H1 (cell line): ENCODE data around the gene RGL1. TPM values are rescaled to one million over a fixed set of nuclear protein-coding genes. Genes with fewer than 3 reads are reported as not detected.

ENCODE experiments used
- CTCF ChIA-PET: fragments of 300-600 bp; sonication (Branson Sonifier 250); formaldehyde crosslinking; loops from one replicate; lab custom pipeline; 2021; ENCODE audit not compliant: partially characterized antibody; lab: Charles Lee
- POLR2A ChIA-PET: fragments of 300-600 bp; sonication (Branson Sonifier 250); formaldehyde crosslinking; loops from one replicate; lab custom pipeline; 2021; ENCODE audit warnings: inconsistent platforms; ENCODE audit not compliant: partially characterized antibody; lab: Charles Lee
- DNase-seq, 2 experiments: peaks; one replicate each; pipeline versions ENCODE4 v3.0.0 to v3.0.0-alpha.2; 2010 to 2022; ENCODE audit warnings: low spot score in 2 of 2, low read depth in 1 of 2, mixed read lengths in 1 of 2
- FAIRE-seq: peaks from 2 replicates; lab custom pipeline; 2011; peaks lifted over from hg19 to GRCh38; lab: Jason Lieb, UNC
- H2AFZ ChIP-seq: 2 replicates; pipeline ENCODE4 v1.8.1; 2012; ENCODE audit warnings: low read length, inconsistent platforms
- H2AK5ac ChIP-seq: 2 replicates; pipeline ENCODE4 v1.6.1; 2013; ENCODE audit warnings: low read depth, low read length
- H2BK120ac ChIP-seq: replicated peaks from 2 replicates; pipeline ENCODE3; 2013; ENCODE audit warnings: low read depth, low read length, inconsistent platforms
- H2BK12ac ChIP-seq: 2 replicates; pipeline ENCODE4 v1.6.1; 2013; ENCODE audit warnings: low read depth, low read length
- H2BK15ac ChIP-seq: 2 replicates; pipeline ENCODE4 v1.6.1; 2013; ENCODE audit warnings: low read length
- H2BK20ac ChIP-seq: 2 replicates; pipeline ENCODE4 v1.6.1; 2013; ENCODE audit warnings: low read length
- H2BK5ac ChIP-seq: 2 replicates; pipeline ENCODE4 v1.6.1; 2013; ENCODE audit warnings: low read depth, low read length
- H3K14ac ChIP-seq: 2 replicates; pipeline ENCODE4 v1.6.1; 2013; ENCODE audit warnings: inconsistent platforms; ENCODE audit not compliant: insufficient read length
- H3K18ac ChIP-seq: 2 replicates; pipeline ENCODE4 v1.6.1; 2013; ENCODE audit warnings: low read length; ENCODE audit errors: extremely low read depth
- H3K23ac ChIP-seq: 2 replicates; pipeline ENCODE4 v1.6.1; 2013; ENCODE audit warnings: inconsistent platforms; ENCODE audit not compliant: insufficient read length
- H3K23me2 ChIP-seq: 2 replicates; pipeline ENCODE4 v1.6.1; 2013; ENCODE audit warnings: low read depth, low read length
- H3K27ac ChIP-seq: 2 replicates; pipeline ENCODE4 v1.6.1; 2011; ENCODE audit warnings: low read depth, low read length, inconsistent platforms
- H3K27me3 ChIP-seq, 4 experiments: replicated peaks in 1 of 4; 1 replicate in 1 of 4; 2 replicates in 3 of 4; pipeline versions ENCODE4 v1.6.1 to v1.8.1; 2011 to 2013; ENCODE audit warnings: low read length in 3 of 4, mild to moderate bottlenecking in 3 of 4, inconsistent platforms in 2 of 4, mixed read lengths in 2 of 4, moderate library complexity in 1 of 4; ENCODE audit not compliant: control insufficient read depth in 3 of 4, insufficient read depth in 3 of 4; ENCODE audit errors: extremely low read depth in 1 of 4
- H3K36me3 ChIP-seq, 4 experiments: 2 replicates each; pipeline versions ENCODE4 v1.6.1 to v1.8.1; 2011 to 2013; ENCODE audit warnings: mild to moderate bottlenecking in 4 of 4, low read length in 3 of 4, moderate library complexity in 2 of 4, control low read depth in 1 of 4, inconsistent platforms in 1 of 4; ENCODE audit not compliant: insufficient read depth in 4 of 4, control insufficient read depth in 2 of 4
- H3K4ac ChIP-seq: replicated peaks from 2 replicates; pipeline ENCODE3; 2013; ENCODE audit warnings: low read length, low read depth, mixed read lengths, inconsistent platforms; ENCODE audit not compliant: insufficient read length
- H3K4me1 ChIP-seq, 4 experiments: replicated peaks in 1 of 4; 1 replicate in 1 of 4; 2 replicates in 3 of 4; pipeline versions ENCODE4 v1.6.1 to v1.8.1; 2011 to 2013; ENCODE audit warnings: low read length in 3 of 4, inconsistent platforms in 2 of 4, mixed read lengths in 1 of 4; ENCODE audit not compliant: insufficient read depth in 4 of 4, control insufficient read depth in 3 of 4
- H3K4me2 ChIP-seq, 2 experiments: 2 replicates each; pipeline versions ENCODE4 v1.6.1 to v1.8.1; 2011 to 2013; ENCODE audit warnings: low read depth in 2 of 2, low read length in 2 of 2, control low read depth in 1 of 2, inconsistent platforms in 1 of 2, mild to moderate bottlenecking in 1 of 2; ENCODE audit not compliant: insufficient read depth in 1 of 2
- H3K4me3 ChIP-seq, 4 experiments: fragments of 200-600, 300-600 bp in 1 of 4; sonication (generic), shearing (Covaris generic), sonication (Bioruptor Twin) in 1 of 4; 2 replicates each; pipeline versions ENCODE4 v1.5.1 to v1.8.1; 2011 to 2016; ENCODE audit warnings: low read length in 4 of 4, low read depth in 3 of 4, control low read depth in 2 of 4, inconsistent platforms in 2 of 4, mild to moderate bottlenecking in 2 of 4, mixed read lengths in 1 of 4, moderate library complexity in 1 of 4; ENCODE audit not compliant: insufficient read depth in 2 of 4; ENCODE audit errors: extremely low read depth in 1 of 4
- H3K56ac ChIP-seq: replicated peaks from 2 replicates; pipeline ENCODE3; 2013; ENCODE audit warnings: low read depth, mild to moderate bottlenecking, mixed read lengths, low read length, inconsistent platforms; ENCODE audit not compliant: insufficient read length
- H3K79me1 ChIP-seq: 2 replicates; pipeline ENCODE4 v1.6.1; 2013; ENCODE audit warnings: low read depth, low read length, control low read depth
- H3K79me2 ChIP-seq, 2 experiments: 2 replicates each; pipeline versions ENCODE4 v1.6.1 to v1.8.1; 2012 to 2013; ENCODE audit warnings: low read length in 2 of 2, mild to moderate bottlenecking in 2 of 2, inconsistent platforms in 1 of 2; ENCODE audit not compliant: insufficient read depth in 2 of 2, control insufficient read depth in 1 of 2
- H3K9ac ChIP-seq, 4 experiments: replicated peaks in 1 of 4; 1 replicate in 1 of 4; 2 replicates in 3 of 4; pipeline versions ENCODE4 v1.6.1 to v1.8.1; 2011 to 2013; ENCODE audit warnings: low read depth in 3 of 4, low read length in 3 of 4, control low read depth in 2 of 4, mild to moderate bottlenecking in 2 of 4, moderate library complexity in 2 of 4, inconsistent platforms in 1 of 4; ENCODE audit errors: extremely low read depth in 1 of 4
- H3K9me3 ChIP-seq, 2 experiments: 2 replicates each; pipeline versions ENCODE4 v1.6.1 to v1.8.1; 2012 to 2013; ENCODE audit warnings: mild to moderate bottlenecking in 2 of 2, moderate library complexity in 2 of 2, control low read depth in 1 of 2, inconsistent platforms in 1 of 2, low read depth in 1 of 2, low read length in 1 of 2, mixed read lengths in 1 of 2; ENCODE audit not compliant: insufficient read depth in 2 of 2
- H4K20me1 ChIP-seq, 2 experiments: replicated peaks in 1 of 2; 2 replicates each; pipeline versions ENCODE3 to v1.8.1; 2011 to 2013; ENCODE audit warnings: inconsistent platforms in 2 of 2, low read length in 2 of 2, mild to moderate bottlenecking in 1 of 2; ENCODE audit not compliant: insufficient read depth in 2 of 2, control insufficient read depth in 1 of 2
- H4K5ac ChIP-seq: 2 replicates; pipeline ENCODE4 v1.6.1; 2013; ENCODE audit warnings: low read length, low read depth, mixed read lengths, inconsistent platforms; ENCODE audit not compliant: insufficient read length
- H4K8ac ChIP-seq: 2 replicates; pipeline ENCODE4 v1.8.0; 2013; ENCODE audit warnings: mild to moderate bottlenecking, moderate library complexity, low read length, inconsistent platforms; ENCODE audit not compliant: insufficient read depth; ENCODE audit errors: extremely low read depth
- H4K91ac ChIP-seq: replicated peaks from 2 replicates; pipeline ENCODE3; 2013; ENCODE audit warnings: low read length, mixed read lengths, inconsistent platforms; ENCODE audit not compliant: insufficient read length
- ATF2 ChIP-seq: IDR thresholded peaks from 2 replicates; pipeline ENCODE4 v1.6.1; 2012; ENCODE audit warnings: low read length, inconsistent platforms
- BRCA1 ChIP-seq: IDR thresholded peaks from 2 replicates; pipeline ENCODE4 v1.6.1; 2012; ENCODE audit warnings: low read depth, low read length, improper control_type of control experiment
- EP300 ChIP-seq, 2 experiments: IDR thresholded peaks; 1 replicate in 1 of 2; 2 replicates in 1 of 2; pipeline ENCODE4 v1.6.1; 2011 to 2012; ENCODE audit warnings: low read depth in 2 of 2, low read length in 2 of 2, mild to moderate bottlenecking in 2 of 2, borderline replicate concordance in 1 of 2, inconsistent platforms in 1 of 2, moderate library complexity in 1 of 2
- JUND ChIP-seq: IDR thresholded peaks from 2 replicates; pipeline ENCODE4 v1.6.1; 2011; ENCODE audit warnings: mild to moderate bottlenecking, improper control_type of control experiment, low read length
- KDM1A ChIP-seq: fragments of 200-600, 300-600 bp; sonication (generic); IDR thresholded peaks from 2 replicates; pipeline ENCODE4 v1.7.1; 2016; ENCODE audit warnings: mild to moderate bottlenecking, low read length, borderline replicate concordance
- NRF1 ChIP-seq: IDR thresholded peaks from 2 replicates; pipeline ENCODE4 v1.6.1; 2011; ENCODE audit warnings: mild to moderate bottlenecking, low read depth, low read length, improper control_type of control experiment
- POLR2AphosphoS5 ChIP-seq: IDR thresholded peaks from 2 replicates; pipeline ENCODE4 v1.6.1; 2011; ENCODE audit warnings: low read depth, low read length
- RNF2 ChIP-seq: fragments of 200-900, 300-1000 bp; sonication (generic); IDR thresholded peaks from 2 replicates; pipeline ENCODE4 v1.7.1; 2016; ENCODE audit warnings: borderline replicate concordance, low read depth, mild to moderate bottlenecking, antibody characterized with exemption, low read length; ENCODE audit not compliant: poor library complexity, severe bottlenecking; ENCODE audit errors: missing control alignments
- RXRA ChIP-seq: IDR thresholded peaks from 2 replicates; pipeline ENCODE4 v1.6.1; 2011; ENCODE audit warnings: low read depth, mild to moderate bottlenecking, low read length, moderate library complexity; ENCODE audit not compliant: insufficient read depth
- SIRT6 ChIP-seq: IDR thresholded peaks from one replicate; pipeline ENCODE4 v1.7.1; 2012; ENCODE audit warnings: low read length, inconsistent platforms
- SP2 ChIP-seq: IDR thresholded peaks from 2 replicates; pipeline ENCODE4 v1.6.1; 2012; ENCODE audit warnings: mild to moderate bottlenecking, low read length, inconsistent platforms
- TAF7 ChIP-seq: optimal IDR thresholded peaks from 2 replicates; pipeline ENCODE3; 2011; ENCODE audit warnings: low read depth, mild to moderate bottlenecking, inconsistent platforms, low read length, moderate library complexity, borderline replicate concordance
- WGBS, 2 experiments: shearing (Covaris generic) in 1 of 2; methylation state at CpG; one replicate each; pipeline versions ENCODE4 v1.1.6 to v1.1.7; 2013 to 2015; ENCODE audit warnings: low lambda C conversion rate in 2 of 2, mixed read lengths in 2 of 2, inconsistent platforms in 1 of 2, low coverage in 1 of 2, missing lambda C conversion rate in 1 of 2; ENCODE audit not compliant: insufficient replicate concordance in 2 of 2, insufficient coverage in 1 of 2, insufficient read length in 1 of 2; ENCODE audit errors: extremely low coverage in 1 of 2, missing lambda C conversion rate in 1 of 2; 5-methylcytosine and 5-hydroxymethylcytosine counted together
- polyA plus RNA-seq, 7 experiments: library from polyadenylated mRNA; depleted of rRNA in 3 of 7; stranded (reverse) in 5 of 7; unstranded in 2 of 7; fragments of >200 nt in 5 of 7; fragments of 200-250 nt in 2 of 7; gene quantifications; 1 replicate in 5 of 7; 2 replicates in 1 of 7; 4 replicates in 1 of 7; pipeline versions ENCODE4 v1.2.1 to v1.2.3, GENCODE V29; 2011 to 2013; ENCODE audit warnings: missing spikeins in 2 of 7, mixed read lengths in 2 of 7
- total RNA-seq: library from RNA; stranded (reverse); fragmentation: NEBNext Ultra II Directional; extraction: Animal tissue kit (Norgen Biotek cat#: 25700); gene quantifications from 2 replicates; pipeline ENCODE4 v1.2.1, GENCODE V29; 2021

The RGL1 gene
- total and polyA plus RNA-seq, 2 of the 8 experiments (the other 6 are each of a cell fraction or from before 2014, with no cell fraction given), result 0.98 to 2.4 TPM

DNA sequence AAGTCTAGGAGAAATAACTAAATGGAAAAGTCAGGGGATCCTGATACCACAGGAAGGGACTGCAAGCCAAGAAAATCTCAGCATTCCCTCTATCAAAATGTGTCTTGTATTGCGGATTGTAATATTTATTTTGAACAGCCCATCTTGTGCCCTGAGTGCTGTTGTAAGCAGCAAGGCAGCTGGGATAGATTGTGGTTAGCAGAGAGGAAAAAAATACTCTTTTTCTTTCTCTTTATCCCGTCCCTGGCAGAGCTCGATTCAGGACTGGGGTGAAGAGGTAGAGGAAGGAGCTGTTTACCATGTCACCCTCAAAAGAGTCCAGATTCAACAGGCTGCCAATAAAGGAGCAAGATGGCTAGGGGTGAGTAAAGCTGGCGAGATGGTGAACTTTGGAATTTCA, 1.2 kb downstream of the RGL1 start:
- Histone ChIP-seq H3K4me2 (peak overlapping the region in 1 of 2 experiments; percentile 91; a peak in 2 of 4 replicates), H3K27me3 (peaks cover 0 to 13% (median 6%) of the 10 kb centered on the region in 4 experiments; a peak in 4 of 7 replicates), H3K27ac (no peak overlapping the region), H2BK12ac (no peak overlapping the region), H3K56ac (no peak overlapping the region), H3K9ac (no peak overlapping the region), H3K79me1 (no peaks in the 10 kb centered on the region), H4K20me1 (no peaks in the 10 kb centered on the region), H3K23me2 (peaks cover 6% of the 10 kb centered on the region; the same call in 1 of the 2 replicates), H3K23ac (no peak overlapping the region), H3K9me3 (0 out of 4 replicates have a peak, but pooled peaks cover 0 to 3% of the 10 kb centered on the region in 2 experiments), H2BK120ac (no peak overlapping the region), H2AFZ (no peak overlapping the region), H3K79me2 (no peaks in the 10 kb centered on the region), H4K8ac (no peak overlapping the region), H3K18ac (no peak overlapping the region), H2AK5ac (no peak overlapping the region), H3K4me3 (peak overlapping the region in 2 of 4 experiments; percentile 12 to 18; a peak in 5 of 8 replicates), H3K4me1 (peaks cover 0 to 9% (median 2%) of the 10 kb centered on the region in 4 experiments; a peak in 5 of 7 replicates), H2BK20ac (no peak overlapping the region), H3K36me3 (no peaks in the 10 kb centered on the region), H2BK15ac (no peak overlapping the region), H3K4ac (no peak overlapping the region), H3K14ac (no peak overlapping the region), H2BK5ac (no peak overlapping the region), H4K91ac (no peak overlapping the region), H4K5ac (no peak overlapping the region)
- WGBS, 2 experiments, result 52% methylated on average over 4 of the region's 4 CpGs; no CpG with 5 or more reads in 1 of the 2 experiments
- ChIA-PET POLR2A (interaction anchor here (1.4 kb wide), 1 partner anchor 9 kb away, joined by 5 read pairs; no protein-coding TSS in a partner anchor), CTCF (interaction anchor here (0.7 to 2.1 kb wide), 5 partner anchors 10 to 158 kb away, joined by 3 to 8 read pairs (median 3); no protein-coding TSS in a partner anchor)
- DNase-seq (no peak), FAIRE-seq (no peak)
- TF ChIP-seq TAF7 (no peak), SP2 (no peak), EP300 (IDR thresholded peaks at IDR 0.05; ENCODE audit: borderline replicate concordance in 1 of 2, low read depth in 2 of 2, low read length in 2 of 2) (no peak), RXRA (no peak), POLR2AphosphoS5 (no peak), JUND (no peak), NRF1 (no peak), BRCA1 (no peak), ATF2 (no peak), SIRT6 (no peak), RNF2 (no peak), KDM1A (no peak)
